ENCODE measurements around the gene RNF150. TPM values are rescaled to one million over a fixed set of nuclear protein-coding genes. Genes with fewer than 3 reads are reported as not detected.

Gene RNF150
- total and polyA plus RNA-seq, 12 donors: 4.9 to 88.6 (median 61.3) TPM

DNA sequence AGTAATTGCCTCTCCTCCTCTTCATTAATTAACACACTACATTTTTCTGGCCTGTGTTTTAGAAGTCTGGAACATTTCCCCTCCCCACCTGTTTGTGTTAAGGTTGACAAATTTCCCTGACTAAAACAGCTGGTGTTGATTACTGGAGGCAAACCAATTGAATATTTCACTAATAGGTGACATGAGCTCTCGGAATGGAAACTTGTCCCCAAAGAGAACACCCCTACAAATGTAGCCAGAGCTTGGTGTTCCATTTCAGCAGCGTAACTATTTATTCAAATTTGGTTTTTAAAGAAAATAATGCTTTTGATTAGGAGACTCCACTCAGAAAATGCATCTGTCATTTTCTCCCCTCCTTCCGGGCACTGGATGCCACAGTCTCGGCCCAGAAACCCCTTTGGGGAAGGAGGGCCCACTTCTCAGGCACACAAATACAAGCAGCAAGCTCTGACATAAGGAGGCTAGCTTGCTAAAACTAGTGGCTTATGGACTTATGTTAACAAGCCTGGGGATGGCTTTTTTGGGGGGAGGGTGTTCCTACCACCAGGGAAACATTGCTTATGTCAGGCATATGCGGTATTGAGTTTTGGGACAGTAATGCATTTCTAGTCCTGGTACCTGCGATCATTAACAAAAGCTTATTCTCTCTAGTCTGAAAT is 2.2 kb downstream of the RNF150 start:
- H3K4me3 ChIP-seq: peak overlapping the region in 3 of 4 donors; percentile 15 to 95 (median 63)
- peak overlapping the region in 2 of 5 donors; percentile 74 to 82 for H3K27ac ChIP-seq
- TF ChIP-seq POLR2A (IDR thresholded peaks at IDR 0.05): no peak
- TF ChIP-seq, protein P1, sequence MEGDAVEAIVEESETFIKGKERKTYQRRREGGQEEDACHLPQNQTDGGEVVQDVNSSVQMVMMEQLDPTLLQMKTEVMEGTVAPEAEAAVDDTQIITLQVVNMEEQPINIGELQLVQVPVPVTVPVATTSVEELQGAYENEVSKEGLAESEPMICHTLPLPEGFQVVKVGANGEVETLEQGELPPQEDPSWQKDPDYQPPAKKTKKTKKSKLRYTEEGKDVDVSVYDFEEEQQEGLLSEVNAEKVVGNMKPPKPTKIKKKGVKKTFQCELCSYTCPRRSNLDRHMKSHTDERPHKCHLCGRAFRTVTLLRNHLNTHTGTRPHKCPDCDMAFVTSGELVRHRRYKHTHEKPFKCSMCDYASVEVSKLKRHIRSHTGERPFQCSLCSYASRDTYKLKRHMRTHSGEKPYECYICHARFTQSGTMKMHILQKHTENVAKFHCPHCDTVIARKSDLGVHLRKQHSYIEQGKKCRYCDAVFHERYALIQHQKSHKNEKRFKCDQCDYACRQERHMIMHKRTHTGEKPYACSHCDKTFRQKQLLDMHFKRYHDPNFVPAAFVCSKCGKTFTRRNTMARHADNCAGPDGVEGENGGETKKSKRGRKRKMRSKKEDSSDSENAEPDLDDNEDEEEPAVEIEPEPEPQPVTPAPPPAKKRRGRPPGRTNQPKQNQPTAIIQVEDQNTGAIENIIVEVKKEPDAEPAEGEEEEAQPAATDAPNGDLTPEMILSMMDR (IDR thresholded peaks at IDR 0.05): no peak
- DNase-seq: no peak
- no peaks in the 10 kb centered on the region for H3K36me3 ChIP-seq (replicated peaks in 1 of 2)
- H3K27me3 ChIP-seq: no peaks in the 10 kb centered on the region
- H3K4me1 ChIP-seq (replicated peaks in 1 of 2): peaks cover 3 to 32% of the 10 kb centered on the region in 2 donors
- intact Hi-C loops (cut with DNase I): loop anchor here (5.0 to 10.0 kb wide), 2 partner anchors 136 to 269 kb away; no protein-coding TSS in a partner anchor
- 32 to 47% (median 34%) methylated on average over 6 of the region's 6 CpGs for WGBS, 4 donors
- no peaks in the 10 kb centered on the region for H3K9me3 ChIP-seq (replicated peaks in 1 of 3)

DNA sequence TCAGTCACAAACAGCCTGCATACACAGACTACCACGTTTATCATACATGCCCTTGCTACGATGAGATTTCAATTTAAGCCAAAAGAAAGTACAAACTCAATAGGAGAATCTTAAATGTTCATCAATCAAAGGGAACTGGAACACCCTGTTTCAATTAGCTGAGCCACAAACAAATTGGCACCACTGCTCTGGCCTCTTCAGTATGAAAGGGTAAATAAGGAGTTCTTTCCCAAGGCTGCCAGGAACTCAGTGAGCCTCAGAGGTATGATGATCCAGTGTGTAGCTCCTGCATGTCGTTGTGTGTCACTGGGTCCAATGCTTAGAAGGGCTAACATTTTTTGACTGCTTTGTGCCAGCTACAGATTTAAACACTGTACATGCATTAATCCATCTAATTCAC is 5.4 kb downstream of the RNF150 start:
- 54 to 63% (median 60%) methylated on average over 3 of the region's 3 CpGs for WGBS, 4 donors
- Histone ChIP-seq H3K9me3 (replicated peaks in 1 of 3) (no peaks in the 10 kb centered on the region), H3K4me3 (no peak overlapping the region), H3K4me1 (replicated peaks in 1 of 2) (peaks cover 3 to 22% of the 10 kb centered on the region in 2 donors), H3K27ac (no peak overlapping the region), H3K36me3 (replicated peaks in 1 of 2) (no peaks in the 10 kb centered on the region), H3K27me3 (no peaks in the 10 kb centered on the region)
- intact Hi-C loops (cut with DNase I): loop anchor here in 1 of 2 donors (10.0 kb wide), 1 partner anchor 113 kb away; no protein-coding TSS in a partner anchor
- TF ChIP-seq, protein P1 (IDR thresholded peaks at IDR 0.05): no peak
- no peak for DNase-seq

DNA sequence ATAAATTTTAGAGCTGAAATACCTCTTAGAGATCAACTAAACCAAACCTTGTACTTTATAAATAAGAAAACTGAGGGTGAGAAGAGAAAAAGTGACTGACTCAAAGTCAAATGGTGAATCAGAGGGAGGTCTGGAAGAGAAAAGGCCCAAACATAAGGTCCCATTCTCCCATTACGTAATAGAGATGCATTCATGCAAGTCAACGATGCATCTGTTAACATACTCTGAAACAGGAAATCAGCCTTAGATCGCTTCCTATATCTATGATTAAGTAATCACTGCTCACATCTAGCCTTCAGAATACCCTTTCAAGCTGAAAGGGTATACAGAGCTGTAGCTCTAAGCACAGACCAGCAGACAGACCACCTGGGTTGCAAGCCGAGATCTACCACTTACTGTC is 6.5 kb downstream of the RNF150 start:
- Histone ChIP-seq H3K36me3 (replicated peaks in 1 of 2) (no peaks in the 10 kb centered on the region), H3K27ac (no peak overlapping the region), H3K4me3 (no peak overlapping the region), H3K27me3 (no peaks in the 10 kb centered on the region), H3K4me1 (replicated peaks in 1 of 2) (peaks cover 3 to 22% of the 10 kb centered on the region in 2 donors), H3K9me3 (replicated peaks in 1 of 3) (no peaks in the 10 kb centered on the region)
- intact Hi-C loops (cut with DNase I): loop anchor here in 1 of 2 donors (10.0 kb wide), 1 partner anchor 112 kb away; no protein-coding TSS in a partner anchor
- WGBS, 4 donors: 69 to 90% (median 74%) methylated on average over 4 of the region's 4 CpGs
- TF ChIP-seq, protein P1 (IDR thresholded peaks at IDR 0.05): no peak
- no peak for TF ChIP-seq POLR2A (IDR thresholded peaks at IDR 0.05)
- DNase-seq: no peak

DNA sequence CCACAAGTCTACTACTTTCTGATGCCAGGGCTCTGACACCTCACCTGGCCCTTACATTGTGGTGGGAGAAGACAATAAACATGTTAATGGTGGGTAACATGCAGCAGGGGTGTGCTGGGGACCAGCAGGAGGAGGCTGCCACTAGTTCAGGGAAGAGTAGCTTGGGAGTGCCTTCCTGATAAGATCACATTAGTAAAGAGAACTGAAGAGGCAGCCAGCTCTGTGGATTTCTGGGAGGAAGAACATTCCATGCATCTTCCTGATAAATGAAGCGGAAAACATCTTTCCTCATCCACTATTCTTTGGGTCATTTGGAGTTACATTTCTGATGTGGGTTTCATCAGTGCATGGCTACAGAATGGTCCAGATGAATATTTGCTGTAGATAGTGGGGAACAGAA is 9.0 kb downstream of the RNF150 start:
- no peak for DNase-seq
- no peak for TF ChIP-seq POLR2A (IDR thresholded peaks at IDR 0.05)
- TF ChIP-seq, protein P1 (IDR thresholded peaks at IDR 0.05): no peak
- Histone ChIP-seq H3K36me3 (replicated peaks in 1 of 2) (no peaks in the 10 kb centered on the region), H3K27me3 (no peaks in the 10 kb centered on the region), H3K4me1 (replicated peaks in 1 of 2) (peaks cover 0 to 27% of the 10 kb centered on the region in 2 donors), H3K9me3 (replicated peaks in 1 of 3) (no peaks in the 10 kb centered on the region), H3K27ac (no peak overlapping the region), H3K4me3 (no peak overlapping the region)
- intact Hi-C loops (cut with DNase I): loop anchor here in 1 of 2 donors (10.0 kb wide), 1 partner anchor 109 kb away; no protein-coding TSS in a partner anchor
- 91 to 100% (median 96%) methylated on average over 1 of the region's 1 CpG for whole genome bisulfite sequencing, 4 donors

Measured in adrenal gland (tissue), 12 donors.